Measurements from ENCODE around the gene CDK6. TPM values are rescaled to one million over a fixed set of nuclear protein-coding genes. Genes with fewer than 3 reads are reported as not detected.

The CDK6 gene
- total and polyA plus RNA-seq, 10 of the 15 experiments (the other 5 are each of a cell fraction or from before 2014, with no cell fraction given), result 8.0 to 118 (median 45.8) TPM

DNA sequence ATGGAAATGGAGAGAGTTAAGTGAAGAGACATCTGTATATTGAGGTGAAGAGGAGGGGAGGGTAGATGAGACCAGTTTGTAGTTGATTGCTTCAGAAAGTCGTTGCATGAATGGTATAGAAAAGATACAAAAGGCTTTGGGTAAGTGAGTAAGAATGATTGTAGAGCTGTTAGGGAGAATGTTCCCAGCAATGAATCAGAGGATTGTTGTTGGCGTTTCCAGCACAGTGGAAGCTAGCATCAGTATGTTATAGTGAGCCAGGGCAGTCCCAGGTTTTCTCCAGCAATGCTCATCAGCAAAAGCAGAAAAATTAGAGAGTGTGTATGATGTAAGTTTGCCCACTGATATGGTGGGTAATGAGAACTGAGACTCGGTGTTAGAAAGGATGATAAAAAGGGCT is 15.4 kb upstream of the CDK6 start:
- intact Hi-C loops (cut with micrococcal nuclease; ENCODE audit: unreplicated experiment), result loop anchor here (2.0 kb wide), 1 partner anchor 15 kb away; the partner anchor contains the start of gene CDK6
- Histone ChIP-seq H2AFZ (ENCODE audit: control insufficient read depth, low read depth, low read length) (no peak overlapping the region; the same call in 1 of the 2 replicates), H3K27me3 (replicated peaks in 1 of 2; ENCODE audit: control insufficient read depth in 2 of 2, insufficient read depth in 2 of 2, low read length in 1 of 2) (no peaks in the 10 kb centered on the region), H3K4me2 (ENCODE audit: control insufficient read depth, insufficient read depth) (no peak overlapping the region), H4K20me1 (ENCODE audit: control insufficient read depth, insufficient read depth) (no peaks in the 10 kb centered on the region), H3K9ac (ENCODE audit: control insufficient read depth, insufficient read depth, low read length) (no peak overlapping the region), H3K4me3 (no peak overlapping the region), H3K9me3 (replicated peaks; ENCODE audit: control insufficient read depth, insufficient read depth, low read length) (no peaks in the 10 kb centered on the region; the same call in 2 of the 3 replicates), H3K36me3 (ENCODE audit: control insufficient read depth in 2 of 2, insufficient read depth in 2 of 2, low read length in 1 of 2) (no peaks in the 10 kb centered on the region), H3K4me1 (ENCODE audit: control insufficient read depth, insufficient read depth, low read length) (no peaks in the 10 kb centered on the region), H3K27ac (ENCODE audit: control insufficient read depth, insufficient read depth) (no peak overlapping the region), H3K79me2 (ENCODE audit: control insufficient read depth, insufficient read depth, low read length) (no peaks in the 10 kb centered on the region)
- WGBS (ENCODE audit: insufficient coverage, insufficient replicate concordance, low lambda C conversion rate, missing lambda C conversion rate), result 15% methylated on average over 3 of the region's 3 CpGs
- BruUV-seq (replicated peaks), result no TSS peak
- DNase-seq (ENCODE audit: low read depth, low spot score) (no peak), ATAC-seq (no peak), FAIRE-seq (no peak)
- ChIA-PET POLR2A (interaction anchor here (0.9 kb wide), 1 partner anchor 24 kb away, joined by 3 read pairs; no protein-coding TSS in a partner anchor), SMC1A (ENCODE audit: uncharacterized antibody, unreplicated experiment) (interaction anchor here (1.2 kb wide), 1 partner anchor 14 kb away, joined by 4 read pairs; no protein-coding TSS in a partner anchor), CTCF (interaction anchor here (0.6 to 1.0 kb wide), 2 partner anchors 8 to 13 kb away, joined by 3 to 4 read pairs; no protein-coding TSS in a partner anchor), RAD21 (ENCODE audit: unreplicated experiment) (no interaction called here)
- TF ChIP-seq, protein P1, sequence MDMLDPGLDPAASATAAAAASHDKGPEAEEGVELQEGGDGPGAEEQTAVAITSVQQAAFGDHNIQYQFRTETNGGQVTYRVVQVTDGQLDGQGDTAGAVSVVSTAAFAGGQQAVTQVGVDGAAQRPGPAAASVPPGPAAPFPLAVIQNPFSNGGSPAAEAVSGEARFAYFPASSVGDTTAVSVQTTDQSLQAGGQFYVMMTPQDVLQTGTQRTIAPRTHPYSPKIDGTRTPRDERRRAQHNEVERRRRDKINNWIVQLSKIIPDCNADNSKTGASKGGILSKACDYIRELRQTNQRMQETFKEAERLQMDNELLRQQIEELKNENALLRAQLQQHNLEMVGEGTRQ (IDR thresholded peaks at IDR 0.05; ENCODE audit: borderline replicate concordance, low read depth, low read length), result no peak
- no peak for TF ChIP-seq ZNF687 (IDR thresholded peaks at IDR 0.05)
- TF ChIP-seq E2F8 (IDR thresholded peaks at IDR 0.05; ENCODE audit: low read depth, partially characterized antibody), result no peak
- TF ChIP-seq IRF4 (IDR thresholded peaks at IDR 0.05; ENCODE audit: low read depth, low read length), result no peak
- TF ChIP-seq ZBTB4 (CRISPR knock-in tag; IDR thresholded peaks at IDR 0.05), result no peak
- TF ChIP-seq RELA (IDR thresholded peaks at IDR 0.05; ENCODE audit: borderline replicate concordance, partially characterized antibody), result no peak
- TF ChIP-seq ZBTB11 (CRISPR knock-in tag; IDR thresholded peaks at IDR 0.05), result no peak
- no peak for TF ChIP-seq TCF7 (IDR thresholded peaks at IDR 0.05; ENCODE audit: borderline replicate concordance)
- in situ Hi-C loops (cut with MboI), result no loop called here

Measured in GM12878 (cell line).